HCT116 (cell line): ENCODE data around the gene DEFB131A. TPM values are rescaled to one million over a fixed set of nuclear protein-coding genes. Genes with fewer than 3 reads are reported as not detected.
"Not testable (repeated sequence)": the region's sequence is repeated elsewhere in the genome, so short reads cannot be mapped to it uniquely, and the experiment has no call there.

ENCODE experiments used
- ATAC-seq: fragments of 200-7000 bp; cut with Tn5 transposase; 2 replicates; pipeline ENCODE4 v1.9.1; 2020; ENCODE audit warnings: mild to moderate bottlenecking, moderate library complexity
- BruUV-seq: library from RNA; stranded (reverse); fragments of 400-500 nt; replicated peaks from 2 replicates; lab custom pipeline; 2021; lab: Mats Ljungman, UMichigan
- CTCF ChIA-PET: fragments of 300-600 bp; sonication (Branson Sonifier 250); formaldehyde crosslinking; loops from one replicate; lab custom pipeline; 2021; ENCODE audit warnings: antibody characterized with exemption; lab: Charles Lee
- POLR2A ChIA-PET: fragments of 300-600, 350-600 bp; sonication (Branson Sonifier 250); formaldehyde crosslinking; loops from one replicate; lab custom pipeline; 2021; ENCODE audit warnings: antibody characterized with exemption; lab: Charles Lee
- RAD21 ChIA-PET, 2 experiments: fragments of 300-600 bp; sonication (Branson Sonifier 250); formaldehyde crosslinking; loops; one replicate each; lab custom pipeline; 2023; ENCODE audit warnings: low total read pairs in 2 of 2; ENCODE audit not compliant: uncharacterized antibody in 2 of 2, unreplicated experiment in 2 of 2, low non-redundant PET in 1 of 2; lab: Charles Lee
- DNase-seq: peaks from one replicate; pipeline ENCODE4 v3.0.0-alpha.2; 2010; ENCODE audit warnings: low read depth, low spot score
- H2AFZ ChIP-seq: fragments of 200-600 bp; shearing (Covaris generic), sonication (generic); 2 replicates; pipeline ENCODE4 v1.6.1; 2017; ENCODE audit warnings: low read depth, mixed run types, mixed read lengths, antibody characterized with exemption, low read length; ENCODE audit not compliant: poor library complexity, severe bottlenecking
- H3K27ac ChIP-seq: 2 replicates; pipeline ENCODE4 v1.5.1; 2012; ENCODE audit warnings: low read depth, low read length
- H3K27me3 ChIP-seq: fragments of 200-600 bp; sonication (generic); 2 replicates; pipeline ENCODE4 v1.6.1; 2016; ENCODE audit warnings: mixed run types, low read length, mixed read lengths; ENCODE audit not compliant: insufficient read depth
- H3K36me3 ChIP-seq, 2 experiments: fragments of 200-500 bp in 1 of 2; fragments of 200-600 bp in 1 of 2; sonication (Bioruptor generic) in 1 of 2; sonication (generic) in 1 of 2; 2 replicates each; pipeline versions ENCODE4 v1.5.1 to v1.6.1; 2014 to 2016; ENCODE audit warnings: low read length in 2 of 2, inconsistent platforms in 1 of 2, mixed read lengths in 1 of 2, mixed run types in 1 of 2; ENCODE audit not compliant: insufficient read depth in 2 of 2, control insufficient read depth in 1 of 2
- H3K4me1 ChIP-seq, 2 experiments: fragments of 200-600 bp in 1 of 2; sonication (generic) in 1 of 2; 2 replicates each; pipeline versions ENCODE4 v1.5.1 to v1.6.1; 2012 to 2017; ENCODE audit warnings: low read length in 2 of 2, inconsistent platforms in 1 of 2, mild to moderate bottlenecking in 1 of 2, mixed read lengths in 1 of 2, mixed run types in 1 of 2, moderate library complexity in 1 of 2; ENCODE audit not compliant: insufficient read depth in 2 of 2, control insufficient read depth in 1 of 2
- H3K4me2 ChIP-seq: fragments of 200-600 bp; sonication (generic); 2 replicates; pipeline ENCODE4 v1.6.1; 2017; ENCODE audit warnings: mixed run types, low read length, mixed read lengths
- H3K4me3 ChIP-seq, 2 experiments: fragments of 200-600 bp in 1 of 2; sonication (generic) in 1 of 2; replicated peaks in 1 of 2; 2 replicates each; pipeline ENCODE4 v1.5.1; 2011 to 2016; ENCODE audit warnings: low read length in 2 of 2, control low read depth in 1 of 2, low read depth in 1 of 2, mild to moderate bottlenecking in 1 of 2, mixed read lengths in 1 of 2, mixed run types in 1 of 2
- H3K79me2 ChIP-seq: fragments of 200-600 bp; sonication (generic); 2 replicates; pipeline ENCODE4 v1.6.1; 2017; ENCODE audit warnings: mild to moderate bottlenecking, mixed run types, low read length, moderate library complexity, mixed read lengths; ENCODE audit not compliant: insufficient read depth
- H3K9ac ChIP-seq: fragments of 200-600 bp; sonication (generic); 2 replicates; pipeline ENCODE4 v1.6.1; 2016; ENCODE audit warnings: low read length, mixed read lengths
- H3K9me2 ChIP-seq: fragments of 200-600 bp; sonication (generic), shearing (Covaris generic); 2 replicates; pipeline ENCODE4 v1.6.1; 2017; ENCODE audit warnings: mixed run types, mild to moderate bottlenecking, moderate library complexity; ENCODE audit not compliant: insufficient read depth
- H3K9me3 ChIP-seq, 2 experiments: fragments of 200-500 bp in 1 of 2; fragments of 200-600 bp in 1 of 2; sonication (Bioruptor generic) in 1 of 2; sonication (generic) in 1 of 2; 2 replicates each; pipeline ENCODE4 v1.6.1; 2014 to 2017; ENCODE audit warnings: low read length in 2 of 2, mixed read lengths in 2 of 2, inconsistent platforms in 1 of 2, low read depth in 1 of 2, mild to moderate bottlenecking in 1 of 2, mixed run types in 1 of 2, moderate library complexity in 1 of 2; ENCODE audit not compliant: control insufficient read depth in 1 of 2, insufficient read depth in 1 of 2
- H4K20me1 ChIP-seq: fragments of 200-600 bp; sonication (generic), shearing (Covaris generic); 2 replicates; pipeline ENCODE4 v1.6.1; 2017; ENCODE audit warnings: mixed run types, mild to moderate bottlenecking, moderate library complexity; ENCODE audit not compliant: insufficient read depth
- intact Hi-C: fragments of 100-400 bp; cut with micrococcal nuclease; formaldehyde crosslinking; loops from 2 replicates; pipeline ENCODE4 v1.10.0; 2022
- total RNA-seq: library from RNA; stranded (reverse); gene quantifications from one replicate; pipeline ENCODE4 v1.2.1, GENCODE V29; 2021; ENCODE audit not compliant: unreplicated experiment

DEFB131A gene
- total RNA-seq, 1 experiment from 2014 or later: not detected

- H3K4me3 ChIP-seq, POLR2A ChIA-PET, H3K79me2 ChIP-seq, DNase-seq, RAD21 ChIA-PET, H3K4me1 ChIP-seq, BruUV-seq, H4K20me1 ChIP-seq, H3K27me3 ChIP-seq, H3K36me3 ChIP-seq, H2AFZ ChIP-seq, H3K27ac ChIP-seq, H3K9me3 ChIP-seq, H3K9me2 ChIP-seq, intact Hi-C loops, H3K9ac ChIP-seq, CTCF ChIA-PET: not testable (repeated sequence)
- ATAC-seq: peak; percentile 79
- peak overlapping the region; percentile 25 for H3K4me2 ChIP-seq
Observed at GRCh38 chr4:9498468-9499040, 54.3 kb downstream of the DEFB131A start.

- H3K9me3 ChIP-seq, CTCF ChIA-PET, H3K9ac ChIP-seq, H3K4me2 ChIP-seq, DNase-seq, BruUV-seq, H3K4me3 ChIP-seq, H3K9me2 ChIP-seq, H3K79me2 ChIP-seq, H3K27ac ChIP-seq, H2AFZ ChIP-seq, POLR2A ChIA-PET, RAD21 ChIA-PET, H4K20me1 ChIP-seq, intact Hi-C loops, H3K27me3 ChIP-seq, ATAC-seq, H3K36me3 ChIP-seq, H3K4me1 ChIP-seq: not testable (repeated sequence)
Observed at GRCh38 chr4:9499974-9500487, 55.8 kb downstream of the DEFB131A start.

Other genes starting within 250 kb of the DEFB131A start
- not detected for gene USP17L10, start 233.8 kb upstream of the DEFB131A start, total RNA-seq
- 0.15 TPM for gene USP17L11, start 229.0 kb upstream of the DEFB131A start, total RNA-seq
- gene USP17L12, start 224.3 kb upstream of the DEFB131A start, total RNA-seq: not detected
- not detected for gene USP17L13, start 219.5 kb upstream of the DEFB131A start, total RNA-seq
- not detected for gene USP17L15, start 210.0 kb upstream of the DEFB131A start, total RNA-seq
- not detected for gene USP17L17, start 200.5 kb upstream of the DEFB131A start, total RNA-seq
- gene USP17L18, start 195.8 kb upstream of the DEFB131A start, total RNA-seq: not detected
- not detected for gene USP17L19, start 191.0 kb upstream of the DEFB131A start, total RNA-seq
- gene USP17L20, start 186.3 kb upstream of the DEFB131A start, total RNA-seq: 0.15 TPM
- not detected for gene USP17L21, start 181.5 kb upstream of the DEFB131A start, total RNA-seq
- gene USP17L22, start 176.8 kb upstream of the DEFB131A start, total RNA-seq: not detected
- gene USP17L24, start 119.2 kb upstream of the DEFB131A start, total RNA-seq: not detected
- gene USP17L25, start 114.5 kb upstream of the DEFB131A start, total RNA-seq: not detected
- gene USP17L26, start 109.8 kb upstream of the DEFB131A start, total RNA-seq: not detected
- gene USP17L5, start 105.0 kb upstream of the DEFB131A start, total RNA-seq: not detected
- not detected for gene USP17L27, start 100.3 kb upstream of the DEFB131A start, total RNA-seq
- not detected for gene USP17L28, start 95.5 kb upstream of the DEFB131A start, total RNA-seq
- gene USP17L29, start 90.8 kb upstream of the DEFB131A start, total RNA-seq: not detected
- not detected for gene USP17L30, start 81.3 kb upstream of the DEFB131A start, total RNA-seq